ENCODE data around the gene RHOU. TPM values are rescaled to one million over a fixed set of nuclear protein-coding genes. Genes with fewer than 3 reads are reported as not detected.

RHOU gene
- total and polyA plus RNA-seq, 2 experiments from 2014 or later, result 1.8 to 1.9 TPM

DNA sequence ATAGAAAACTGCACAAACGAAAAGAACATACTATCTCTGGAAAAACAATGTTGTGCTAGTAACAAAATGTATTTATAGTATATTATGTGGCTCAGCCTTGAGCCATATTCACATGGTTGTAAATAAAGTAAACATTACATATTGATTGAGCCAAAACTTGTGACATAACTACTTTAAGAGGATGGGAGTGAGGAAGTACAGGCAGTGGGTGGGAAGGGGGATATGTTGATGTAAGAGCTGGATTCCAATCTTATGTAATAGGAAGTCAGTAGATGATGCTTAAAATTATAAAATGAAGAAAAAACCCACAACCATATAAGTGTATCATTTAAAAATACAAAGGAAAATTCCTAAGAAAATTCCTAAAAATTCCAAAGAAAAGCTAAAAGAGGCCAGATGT lies 42.7 kb downstream of the RHOU start:
- H4K20me1 ChIP-seq (ENCODE audit: insufficient read depth), result no peaks in the 10 kb centered on the region
- H3K27ac ChIP-seq, result no peak overlapping the region
- H3K36me3 ChIP-seq (ENCODE audit: low read depth), result no peaks in the 10 kb centered on the region
- DNase-seq, result no peak
- TF ChIP-seq EZH2 (IDR thresholded peaks at IDR 0.05; ENCODE audit: insufficient read depth, poor library complexity, severe bottlenecking), result no peak
- no peak for TF ChIP-seq EZH2phosphoT487 (IDR thresholded peaks at IDR 0.05; ENCODE audit: insufficient read depth, low read depth)
- no peaks in the 10 kb centered on the region for H3K9me2 ChIP-seq (ENCODE audit: insufficient read depth)
- H3F3A ChIP-seq (ENCODE audit: insufficient read depth), result no peaks in the 10 kb centered on the region
- in situ Hi-C loops (cut with MboI), result no loop called here
- no peak overlapping the region for H3K4me2 ChIP-seq (ENCODE audit: unreplicated experiment)
- H3K9ac ChIP-seq, result no peak overlapping the region
- H2AFZ ChIP-seq, result no peak overlapping the region
- H3K79me2 ChIP-seq (ENCODE audit: insufficient read depth), result no peaks in the 10 kb centered on the region
- H3K4me3 ChIP-seq, result no peak overlapping the region
- no peaks in the 10 kb centered on the region for H3K9me3 ChIP-seq (ENCODE audit: low read depth)
- peaks cover 6% of the 10 kb centered on the region; the same call in 1 of the 2 replicates for H3K4me1 ChIP-seq (ENCODE audit: insufficient read depth)
- no peaks in the 10 kb centered on the region for H3K27me3 ChIP-seq (replicated peaks; ENCODE audit: insufficient read depth)
- 76 to 82% methylated on average over 1 of the region's 1 CpG for WGBS, 2 experiments (ENCODE audit: low coverage in 1 of 2, low lambda C conversion rate in 2 of 2, missing lambda C conversion rate in 2 of 2)

DNA sequence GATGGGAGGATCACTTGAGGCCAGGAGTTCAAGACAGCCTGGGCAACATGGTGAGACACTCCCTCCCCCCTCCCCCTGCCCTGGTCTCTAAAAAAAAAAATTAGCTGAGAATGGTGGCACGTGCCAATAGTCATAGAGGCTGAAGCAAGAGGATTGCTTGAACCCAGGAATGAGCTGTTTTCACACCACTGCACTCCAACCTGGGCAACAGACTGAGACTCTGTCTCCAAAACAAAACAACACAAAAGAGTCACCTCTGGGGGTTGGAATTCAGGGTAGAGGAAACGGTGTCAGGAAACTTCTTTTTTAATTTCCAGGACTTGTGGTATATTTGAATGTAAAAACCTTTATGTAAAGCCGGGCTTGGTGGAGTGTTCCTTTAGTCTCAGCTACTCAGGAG lies 43.2 kb downstream of the RHOU start:
- no peaks in the 10 kb centered on the region for H3K79me2 ChIP-seq (ENCODE audit: insufficient read depth)
- H3F3A ChIP-seq (ENCODE audit: insufficient read depth), result no peaks in the 10 kb centered on the region
- no peak overlapping the region for H3K27ac ChIP-seq
- DNase-seq, result no peak
- H3K4me1 ChIP-seq (ENCODE audit: insufficient read depth), result peaks cover 6% of the 10 kb centered on the region; the same call in 1 of the 2 replicates
- no peaks in the 10 kb centered on the region for H3K9me3 ChIP-seq (ENCODE audit: low read depth)
- no peak overlapping the region for H2AFZ ChIP-seq
- H3K36me3 ChIP-seq (ENCODE audit: low read depth), result no peaks in the 10 kb centered on the region
- no peaks in the 10 kb centered on the region for H3K9me2 ChIP-seq (ENCODE audit: insufficient read depth)
- no peaks in the 10 kb centered on the region for H3K27me3 ChIP-seq (replicated peaks; ENCODE audit: insufficient read depth)
- TF ChIP-seq EZH2phosphoT487 (IDR thresholded peaks at IDR 0.05; ENCODE audit: insufficient read depth, low read depth) (no peak), EZH2 (IDR thresholded peaks at IDR 0.05; ENCODE audit: insufficient read depth, poor library complexity, severe bottlenecking) (no peak)
- H3K4me3 ChIP-seq, result no peak overlapping the region
- H4K20me1 ChIP-seq (ENCODE audit: insufficient read depth), result no peaks in the 10 kb centered on the region
- in situ Hi-C loops (cut with MboI), result no loop called here
- H3K4me2 ChIP-seq (ENCODE audit: unreplicated experiment), result no peak overlapping the region
- 77 to 90% methylated on average over 3 of the region's 3 CpGs for WGBS, 2 experiments (ENCODE audit: low coverage in 1 of 2, low lambda C conversion rate in 2 of 2, missing lambda C conversion rate in 2 of 2)
- no peak overlapping the region for H3K9ac ChIP-seq

DNA sequence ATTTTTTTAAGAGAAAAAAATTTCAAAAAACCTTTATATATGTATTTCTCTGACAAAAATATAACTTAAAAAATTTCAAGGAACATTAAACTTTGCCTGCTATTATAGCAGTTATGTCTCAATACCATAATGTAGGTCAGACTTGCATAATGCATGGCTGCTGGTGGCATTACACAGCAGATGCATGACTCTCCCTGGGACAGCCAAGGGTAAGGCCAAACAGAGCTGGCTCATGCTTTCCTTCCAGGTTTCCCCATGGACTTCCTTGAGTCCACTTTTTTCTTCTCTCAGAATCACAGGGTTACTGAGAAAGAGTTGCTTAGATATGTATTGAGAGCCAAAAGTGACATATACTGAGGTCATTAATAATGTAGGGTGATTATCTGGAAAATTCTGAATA lies 43.7 kb downstream of the RHOU start:
- Histone ChIP-seq H3K27ac (no peak overlapping the region), H2AFZ (no peak overlapping the region), H3K27me3 (replicated peaks; ENCODE audit: insufficient read depth) (no peaks in the 10 kb centered on the region), H4K20me1 (ENCODE audit: insufficient read depth) (no peaks in the 10 kb centered on the region), H3K4me3 (no peak overlapping the region), H3K36me3 (ENCODE audit: low read depth) (no peaks in the 10 kb centered on the region), H3K4me2 (ENCODE audit: unreplicated experiment) (no peak overlapping the region), H3K9ac (no peak overlapping the region), H3K9me2 (ENCODE audit: insufficient read depth) (no peaks in the 10 kb centered on the region), H3F3A (ENCODE audit: insufficient read depth) (no peaks in the 10 kb centered on the region), H3K9me3 (ENCODE audit: low read depth) (no peaks in the 10 kb centered on the region), H3K4me1 (ENCODE audit: insufficient read depth) (peaks cover 6% of the 10 kb centered on the region; the same call in 1 of the 2 replicates), H3K79me2 (ENCODE audit: insufficient read depth) (no peaks in the 10 kb centered on the region)
- DNase-seq, result peak; percentile 30
- in situ Hi-C loops (cut with MboI), result no loop called here
- TF ChIP-seq EZH2phosphoT487 (IDR thresholded peaks at IDR 0.05; ENCODE audit: insufficient read depth, low read depth), result no peak
- TF ChIP-seq EZH2 (IDR thresholded peaks at IDR 0.05; ENCODE audit: insufficient read depth, poor library complexity, severe bottlenecking), result no peak

DNA sequence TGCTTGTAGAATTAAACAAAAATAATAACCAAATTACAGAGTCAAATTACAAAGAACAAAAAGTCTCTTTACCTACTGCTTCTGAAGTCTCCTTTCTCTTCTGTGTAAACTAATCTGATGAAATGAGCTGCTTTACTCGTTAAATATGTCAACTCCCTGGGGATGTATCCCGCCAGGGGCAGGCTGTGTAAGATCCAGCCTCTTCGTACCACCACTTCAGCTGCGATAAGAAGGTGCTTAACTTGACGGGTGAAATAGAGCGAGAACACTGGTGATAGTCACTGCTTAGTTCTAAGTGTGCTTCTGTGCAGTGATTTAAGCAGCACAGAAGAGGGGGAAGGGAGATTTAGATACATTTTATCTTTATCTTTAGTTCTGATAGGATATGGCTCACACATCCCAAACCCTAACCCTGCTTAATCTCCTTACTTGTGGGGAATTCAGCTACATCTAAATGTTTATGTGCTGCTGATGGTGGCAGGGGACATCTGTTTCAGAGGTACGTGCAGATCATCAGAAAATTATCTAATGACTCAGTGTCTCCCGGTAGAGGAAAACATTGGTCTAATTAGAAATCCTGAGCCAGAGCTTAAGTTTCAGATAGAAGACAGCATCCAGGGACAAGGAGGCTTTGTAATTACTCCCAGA lies 46.0 kb downstream of the RHOU start:
- 40 to 41% methylated on average over 8 of the region's 8 CpGs for WGBS, 2 experiments (ENCODE audit: low coverage in 1 of 2, low lambda C conversion rate in 2 of 2, missing lambda C conversion rate in 2 of 2)
- no peak overlapping the region for H3K27ac ChIP-seq
- no peaks in the 10 kb centered on the region for H3F3A ChIP-seq (ENCODE audit: insufficient read depth)
- DNase-seq, result peak; percentile 50
- H3K79me2 ChIP-seq (ENCODE audit: insufficient read depth), result no peaks in the 10 kb centered on the region
- no peak overlapping the region for H2AFZ ChIP-seq
- no peaks in the 10 kb centered on the region for H3K36me3 ChIP-seq (ENCODE audit: low read depth)
- H3K4me2 ChIP-seq (ENCODE audit: unreplicated experiment), result no peak overlapping the region
- H3K27me3 ChIP-seq (replicated peaks; ENCODE audit: insufficient read depth), result no peaks in the 10 kb centered on the region
- H3K9ac ChIP-seq, result no peak overlapping the region
- H4K20me1 ChIP-seq (ENCODE audit: insufficient read depth), result no peaks in the 10 kb centered on the region
- no peak overlapping the region for H3K4me3 ChIP-seq
- H3K4me1 ChIP-seq (ENCODE audit: insufficient read depth), result peaks cover 6% of the 10 kb centered on the region; the same call in 1 of the 2 replicates
- in situ Hi-C loops (cut with MboI), result no loop called here
- no peaks in the 10 kb centered on the region for H3K9me2 ChIP-seq (ENCODE audit: insufficient read depth)
- no peaks in the 10 kb centered on the region for H3K9me3 ChIP-seq (ENCODE audit: low read depth)
- no peak for TF ChIP-seq EZH2 (IDR thresholded peaks at IDR 0.05; ENCODE audit: insufficient read depth, poor library complexity, severe bottlenecking)
